Gastroesophageal sphincter (tissue), 4 donors: ENCODE data around the gene TNS3. TPM values are rescaled to one million over a fixed set of nuclear protein-coding genes. Genes with fewer than 3 reads are reported as not detected.

Source experiments
- ATAC-seq: fragments of 150-250 bp; one replicate; pipeline ENCODE4 v1.9.1; 2016; ENCODE audit warnings: mild to moderate bottlenecking, moderate library complexity
- H3K27ac ChIP-seq, 4 donors: fragments of 200-600 bp; sonication (generic) in 3 of 4; 1 replicate in 3 of 4; 2 replicates in 1 of 4; pipeline ENCODE4 v1.5.1; 2016 to 2019
- H3K27me3 ChIP-seq: fragments of 200-600 bp; sonication (generic); one replicate; pipeline ENCODE4 v1.5.1; 2019
- H3K36me3 ChIP-seq, 2 donors: fragments of 200-600 bp; sonication (generic); one replicate each; pipeline ENCODE4 v1.5.1; 2019; ENCODE audit warnings: control low read depth in 1 of 2
- H3K4me1 ChIP-seq, 3 donors: fragments of 200-600 bp; sonication (generic); 1 replicate in 2 of 3; 2 replicates in 1 of 3; pipeline ENCODE4 v1.5.1; 2016 to 2019; ENCODE audit warnings: control low read depth in 2 of 3
- H3K4me3 ChIP-seq, 2 donors: fragments of 200-600 bp; sonication (generic); one replicate each; pipeline ENCODE4 v1.5.1; 2019; ENCODE audit warnings: mild to moderate bottlenecking in 1 of 2, moderate library complexity in 1 of 2
- H3K9me3 ChIP-seq, 3 donors: fragments of 200-600 bp; sonication (generic); one replicate each; pipeline ENCODE4 v1.5.1; 2017 to 2019; ENCODE audit warnings: control low read depth in 2 of 3
- EP300 ChIP-seq: sonication (generic); formaldehyde crosslinking; IDR thresholded peaks from one replicate; pipeline ENCODE4 v1.6.1; 2017; ENCODE audit warnings: antibody characterized with exemption, mild to moderate bottlenecking
- POLR2A ChIP-seq, 2 donors: fragments of 450-650 bp; IDR thresholded peaks; one replicate each; pipeline ENCODE4 v1.6.1; 2017; ENCODE audit warnings: antibody characterized with exemption in 2 of 2, mild to moderate bottlenecking in 2 of 2, moderate library complexity in 1 of 2
- POLR2AphosphoS5 ChIP-seq: sonication (generic); formaldehyde crosslinking; IDR thresholded peaks from one replicate; pipeline ENCODE4 v1.6.1; 2017; ENCODE audit warnings: antibody characterized with exemption
- WGBS, 2 donors: methylation state at CpG; one replicate each; pipeline ENCODE4 v1.1.5; 2018; ENCODE audit warnings: low coverage in 1 of 2; 5-methylcytosine and 5-hydroxymethylcytosine counted together
- total RNA-seq, 4 donors: library from RNA; depleted of rRNA; stranded (reverse); fragments of >200 nt; gene quantifications; one replicate each; pipeline ENCODE4 v1.1.0, GENCODE V29; 2016
- TF ChIP-seq, protein P1 (sequence below), 4 experiments: fragments of 200-600 bp in 2 of 4; fragments of 450-650 bp in 2 of 4; sonication (generic) in 1 of 4; IDR thresholded peaks; one replicate each; pipeline ENCODE4 v1.5.1; 2017 to 2019; ENCODE audit warnings: antibody characterized with exemption in 4 of 4, mild to moderate bottlenecking in 2 of 4, moderate library complexity in 2 of 4

TNS3 gene
- total RNA-seq, 4 donors from 2014 or later = 35.0 to 61.3 (median 45.1) TPM

GRCh38 chr7:47480576-47481538 is 101.1 kb downstream of the TNS3 start:
- Histone ChIP-seq H3K36me3 (no peaks in the 10 kb centered on the region), H3K27ac (peak overlapping the region in 2 of 4 donors; percentile 37 to 69), H3K4me3 (no peak overlapping the region), H3K27me3 (no peaks in the 10 kb centered on the region), H3K4me1 (peaks cover 0 to 92% (median 23%) of the 10 kb centered on the region in 3 donors), H3K9me3 (no peaks in the 10 kb centered on the region)
- ATAC-seq = no peak
- TF ChIP-seq, protein P1, sequence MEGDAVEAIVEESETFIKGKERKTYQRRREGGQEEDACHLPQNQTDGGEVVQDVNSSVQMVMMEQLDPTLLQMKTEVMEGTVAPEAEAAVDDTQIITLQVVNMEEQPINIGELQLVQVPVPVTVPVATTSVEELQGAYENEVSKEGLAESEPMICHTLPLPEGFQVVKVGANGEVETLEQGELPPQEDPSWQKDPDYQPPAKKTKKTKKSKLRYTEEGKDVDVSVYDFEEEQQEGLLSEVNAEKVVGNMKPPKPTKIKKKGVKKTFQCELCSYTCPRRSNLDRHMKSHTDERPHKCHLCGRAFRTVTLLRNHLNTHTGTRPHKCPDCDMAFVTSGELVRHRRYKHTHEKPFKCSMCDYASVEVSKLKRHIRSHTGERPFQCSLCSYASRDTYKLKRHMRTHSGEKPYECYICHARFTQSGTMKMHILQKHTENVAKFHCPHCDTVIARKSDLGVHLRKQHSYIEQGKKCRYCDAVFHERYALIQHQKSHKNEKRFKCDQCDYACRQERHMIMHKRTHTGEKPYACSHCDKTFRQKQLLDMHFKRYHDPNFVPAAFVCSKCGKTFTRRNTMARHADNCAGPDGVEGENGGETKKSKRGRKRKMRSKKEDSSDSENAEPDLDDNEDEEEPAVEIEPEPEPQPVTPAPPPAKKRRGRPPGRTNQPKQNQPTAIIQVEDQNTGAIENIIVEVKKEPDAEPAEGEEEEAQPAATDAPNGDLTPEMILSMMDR (IDR thresholded peaks at IDR 0.05) = no peak
- TF ChIP-seq POLR2AphosphoS5 (no peak), EP300 (no peak), POLR2A (IDR thresholded peaks at IDR 0.05) (no peak)
- 84 to 93% methylated on average over 8 to 10 of the region's 12 CpGs for WGBS, 2 donors

GRCh38 chr7:47479821-47480575 is 101.9 kb downstream of the TNS3 start:
- no peak for ATAC-seq
- H3K27ac ChIP-seq = no peak overlapping the region

DNA sequence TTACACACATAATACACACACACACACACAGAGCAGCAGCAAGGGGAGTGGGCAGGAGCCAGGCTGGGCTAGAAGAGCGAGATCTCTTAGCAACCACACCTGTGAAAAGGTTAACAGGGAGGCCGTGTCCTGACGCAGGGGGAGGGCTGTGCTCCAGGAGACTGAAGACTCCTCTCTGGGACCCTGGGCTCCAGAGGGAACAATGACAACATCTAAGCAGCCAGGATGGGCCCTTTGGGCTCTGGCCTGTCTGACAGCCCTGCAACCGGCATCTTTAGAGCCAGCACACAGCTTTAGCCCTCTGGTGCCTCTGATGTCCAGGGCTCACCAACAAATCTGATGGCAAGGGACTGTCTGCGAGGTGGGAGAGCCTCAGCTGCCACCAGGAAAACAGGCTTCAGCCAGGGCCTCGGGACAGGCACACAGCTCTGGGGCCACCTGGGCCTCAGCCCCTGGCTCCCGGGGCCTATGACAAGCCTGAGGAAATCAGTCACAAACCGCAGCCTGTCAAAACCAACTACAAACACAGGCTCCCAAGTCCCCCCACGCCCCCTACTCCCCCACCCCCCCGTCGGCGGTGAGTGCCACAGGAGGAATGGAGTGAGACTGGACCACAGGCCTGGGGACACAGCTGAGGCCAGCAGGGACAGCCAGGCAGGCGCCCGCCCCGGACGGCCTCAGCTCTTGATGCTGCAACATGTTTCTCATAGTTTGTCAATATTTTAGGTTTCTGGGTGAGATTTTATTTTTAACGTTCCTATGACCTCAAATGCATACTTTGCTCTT is 102.8 kb downstream of the TNS3 start:
- H3K9me3 ChIP-seq = no peaks in the 10 kb centered on the region
- no peak for TF ChIP-seq POLR2A (IDR thresholded peaks at IDR 0.05)
- TF ChIP-seq, protein P1 (IDR thresholded peaks at IDR 0.05) = no peak
- TF ChIP-seq POLR2AphosphoS5 = no peak
- no peak for TF ChIP-seq EP300
- no peak overlapping the region for H3K4me3 ChIP-seq
- no peaks in the 10 kb centered on the region for H3K27me3 ChIP-seq
- WGBS, 2 donors = 73 to 80% methylated on average over 4 to 6 of the region's 17 CpGs
- ATAC-seq = no peak
- peaks cover 0 to 90% (median 24%) of the 10 kb centered on the region in 3 donors for H3K4me1 ChIP-seq
- H3K36me3 ChIP-seq = no peaks in the 10 kb centered on the region
- H3K27ac ChIP-seq = no peak overlapping the region

More at GRCh38 chr7:47479821-47480575, 101.9 kb downstream of the TNS3 start:
- Histone ChIP-seq H3K4me3 (no peak overlapping the region), H3K27me3 (no peaks in the 10 kb centered on the region), H3K9me3 (no peaks in the 10 kb centered on the region), H3K36me3 (no peaks in the 10 kb centered on the region), H3K4me1 (peaks cover 0 to 93% (median 22%) of the 10 kb centered on the region in 3 donors)
- TF ChIP-seq, protein P1 (IDR thresholded peaks at IDR 0.05) = no peak
- TF ChIP-seq POLR2A (IDR thresholded peaks at IDR 0.05) (no peak), POLR2AphosphoS5 (no peak), EP300 (no peak)
- whole genome bisulfite sequencing, 2 donors = 80 to 100% methylated on average over 2 to 3 of the region's 12 CpGs

- peaks cover 0 to 81% (median 24%) of the 10 kb centered on the region in 3 donors for H3K4me1 ChIP-seq
- no peak for TF ChIP-seq EP300
- TF ChIP-seq, protein P1 (IDR thresholded peaks at IDR 0.05) = no peak
- no peaks in the 10 kb centered on the region for H3K27me3 ChIP-seq
- ATAC-seq = no peak
- H3K27ac ChIP-seq = no peak overlapping the region
- H3K4me3 ChIP-seq = no peak overlapping the region
- H3K36me3 ChIP-seq = no peaks in the 10 kb centered on the region
- no CpG with 5 or more reads among the region's 6 CpGs for WGBS, 2 donors
- no peaks in the 10 kb centered on the region for H3K9me3 ChIP-seq
These were observed 103.9 kb downstream of the TNS3 start for GRCh38 chr7:47478017-47478344.
